ENCODE results near the gene LRRC27. TPM values are rescaled to one million over a fixed set of nuclear protein-coding genes. Genes with fewer than 3 reads are reported as not detected.
"Not testable (repeated sequence)": the region's sequence is repeated elsewhere in the genome, so short reads cannot be mapped to it uniquely, and the experiment has no call there.

Gene LRRC27
- polyA plus RNA-seq, 1 experiment, result 10.5 TPM

DNA sequence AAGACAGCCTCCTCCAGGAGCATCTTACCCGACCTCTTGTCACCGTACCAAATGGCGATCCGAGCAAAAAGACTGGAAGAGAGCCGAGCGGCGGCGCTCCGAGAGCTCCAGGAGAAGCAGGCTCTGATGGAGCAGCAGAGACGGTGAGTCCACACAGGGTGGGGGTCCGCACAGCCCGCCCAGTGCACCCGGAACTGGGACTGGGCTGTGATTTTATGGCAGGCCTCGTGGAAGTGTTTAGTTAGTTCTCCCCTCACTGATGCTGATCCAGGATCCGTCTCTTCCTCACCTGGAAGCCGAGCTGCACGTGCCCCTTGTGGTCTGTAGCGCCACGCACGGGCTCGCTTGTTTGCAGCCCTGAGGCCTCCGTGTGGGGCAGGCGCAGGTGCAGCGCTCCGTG is 19.6 kb downstream of the LRRC27 start:
- TF ChIP-seq, protein P1, sequence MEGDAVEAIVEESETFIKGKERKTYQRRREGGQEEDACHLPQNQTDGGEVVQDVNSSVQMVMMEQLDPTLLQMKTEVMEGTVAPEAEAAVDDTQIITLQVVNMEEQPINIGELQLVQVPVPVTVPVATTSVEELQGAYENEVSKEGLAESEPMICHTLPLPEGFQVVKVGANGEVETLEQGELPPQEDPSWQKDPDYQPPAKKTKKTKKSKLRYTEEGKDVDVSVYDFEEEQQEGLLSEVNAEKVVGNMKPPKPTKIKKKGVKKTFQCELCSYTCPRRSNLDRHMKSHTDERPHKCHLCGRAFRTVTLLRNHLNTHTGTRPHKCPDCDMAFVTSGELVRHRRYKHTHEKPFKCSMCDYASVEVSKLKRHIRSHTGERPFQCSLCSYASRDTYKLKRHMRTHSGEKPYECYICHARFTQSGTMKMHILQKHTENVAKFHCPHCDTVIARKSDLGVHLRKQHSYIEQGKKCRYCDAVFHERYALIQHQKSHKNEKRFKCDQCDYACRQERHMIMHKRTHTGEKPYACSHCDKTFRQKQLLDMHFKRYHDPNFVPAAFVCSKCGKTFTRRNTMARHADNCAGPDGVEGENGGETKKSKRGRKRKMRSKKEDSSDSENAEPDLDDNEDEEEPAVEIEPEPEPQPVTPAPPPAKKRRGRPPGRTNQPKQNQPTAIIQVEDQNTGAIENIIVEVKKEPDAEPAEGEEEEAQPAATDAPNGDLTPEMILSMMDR (IDR thresholded peaks at IDR 0.05; ENCODE audit: insufficient read depth, low read depth, low read length), result no peak
- POLR2A ChIA-PET, result no interaction called here
- H3K36me3 ChIP-seq (ENCODE audit: control insufficient read depth, insufficient read depth, low read length), result peaks cover 7% of the 10 kb centered on the region
- CTCF ChIA-PET, result interaction anchor here (0.6 to 2.7 kb wide), 8 partner anchors 9 to 129 kb away, joined by 3 to 16 read pairs (median 4); no protein-coding TSS in a partner anchor
- no peak overlapping the region for H3K4me3 ChIP-seq (ENCODE audit: low read depth, low read length)
- H3K27me3 ChIP-seq (ENCODE audit: control insufficient read depth, insufficient read depth, low read length), result no peaks in the 10 kb centered on the region
- DNase-seq (ENCODE audit: low read depth), result no peak

DNA sequence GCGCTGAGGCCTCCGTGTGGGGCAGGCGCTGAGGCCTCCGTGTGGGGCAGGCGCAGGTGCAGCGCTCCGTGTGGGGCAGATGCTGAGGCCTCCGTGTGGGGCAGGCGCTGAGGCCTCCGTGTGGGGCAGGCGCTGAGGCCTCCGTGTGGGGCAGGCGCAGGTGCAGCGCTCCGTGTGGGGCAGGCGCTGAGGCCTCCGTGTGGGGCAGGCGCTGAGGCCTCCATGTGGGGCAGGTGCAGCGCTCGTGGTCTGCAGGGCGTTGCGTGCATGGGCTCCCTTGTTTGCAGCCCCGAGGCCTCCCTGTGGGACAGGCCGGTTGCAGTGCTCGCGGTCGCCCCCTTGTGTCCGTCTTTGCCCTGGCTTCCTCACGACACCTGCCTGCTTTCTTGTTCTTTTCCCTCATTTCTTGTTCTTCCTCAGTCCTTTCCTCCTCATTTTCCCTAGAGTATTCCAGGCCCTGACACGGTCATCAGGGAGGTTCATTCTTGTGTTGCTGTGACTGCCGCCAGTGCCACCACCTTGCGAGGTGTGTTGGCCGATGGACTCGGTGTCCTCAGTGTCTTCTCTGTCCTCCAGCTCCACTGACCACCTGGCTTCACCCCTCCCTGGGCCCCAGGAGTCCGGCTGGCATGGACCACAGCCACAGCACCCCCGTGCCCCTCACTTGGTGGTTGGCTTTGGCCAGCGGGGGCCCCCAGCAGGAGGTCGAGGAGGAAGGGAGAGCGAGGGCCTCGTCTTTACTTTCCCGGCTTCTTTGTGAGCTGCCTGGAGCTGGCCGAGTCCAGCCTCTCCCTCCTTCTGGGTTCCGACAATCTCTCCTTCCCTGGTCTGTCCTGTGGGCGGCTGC is 20.7 kb downstream of the LRRC27 start:
- CTCF ChIA-PET, result interaction anchor here (0.8 to 2.3 kb wide), 11 partner anchors 11 to 134 kb away, joined by 3 to 23 read pairs (median 3); no protein-coding TSS in a partner anchor
- H3K4me3 ChIP-seq (ENCODE audit: low read depth, low read length); H3K36me3 ChIP-seq (ENCODE audit: control insufficient read depth, insufficient read depth, low read length); DNase-seq (ENCODE audit: low read depth); H3K27me3 ChIP-seq (ENCODE audit: control insufficient read depth, insufficient read depth, low read length); POLR2A ChIA-PET: not testable (repeated sequence)
- TF ChIP-seq, protein P1 (IDR thresholded peaks at IDR 0.05; ENCODE audit: insufficient read depth, low read depth, low read length), result peak; percentile 84

DNA sequence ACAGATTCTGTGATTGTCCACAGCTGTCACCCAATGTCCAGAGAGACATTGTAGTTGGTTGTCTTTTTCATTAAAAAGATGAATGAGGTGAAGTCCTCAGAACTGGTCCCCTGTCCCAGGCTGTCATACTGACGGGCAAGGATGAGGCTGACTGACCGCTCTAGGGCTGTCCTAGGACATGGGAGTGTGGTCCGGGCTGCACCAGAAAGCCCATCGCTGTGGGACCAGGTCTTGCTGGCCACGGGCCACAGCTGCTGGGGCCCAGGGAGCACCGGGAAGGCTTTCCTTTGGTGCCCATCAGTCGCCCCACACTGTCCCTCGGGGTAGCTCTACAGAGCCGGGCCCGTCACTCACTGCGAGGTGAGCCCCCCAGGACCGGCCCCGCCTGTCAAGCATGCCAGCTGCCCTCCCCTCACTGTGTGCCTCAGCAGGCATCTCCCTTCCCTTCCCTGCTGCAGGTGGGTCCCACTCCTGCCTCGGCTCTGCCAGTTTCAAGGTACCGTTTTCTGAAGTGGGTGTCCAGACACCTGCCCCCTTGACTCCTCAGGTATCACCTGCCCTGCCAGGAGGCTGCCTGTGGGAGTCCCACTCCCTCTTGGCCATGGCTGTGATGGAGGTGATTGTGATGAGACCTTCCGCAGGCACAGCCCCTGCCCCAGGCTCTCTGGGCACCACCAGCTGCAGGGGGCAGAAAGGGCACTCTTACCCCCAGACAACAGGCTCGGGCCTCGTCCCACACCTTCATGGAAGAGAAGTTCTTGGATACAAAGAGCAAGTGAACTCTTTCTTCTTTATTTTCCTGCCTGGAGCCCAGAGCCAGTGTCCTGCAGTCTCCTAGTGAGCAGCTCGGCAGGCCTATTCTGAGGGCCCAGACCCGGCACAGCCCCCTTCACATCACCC is 21.7 kb downstream of the LRRC27 start:
- Histone ChIP-seq H3K4me3 (ENCODE audit: low read depth, low read length) (no peak overlapping the region), H3K27me3 (ENCODE audit: control insufficient read depth, insufficient read depth, low read length) (no peaks in the 10 kb centered on the region), H3K36me3 (ENCODE audit: control insufficient read depth, insufficient read depth, low read length) (peaks cover 5% of the 10 kb centered on the region)
- ChIA-PET CTCF (interaction anchor here (0.7 to 2.3 kb wide), 12 partner anchors 10 to 135 kb away, joined by 3 to 23 read pairs (median 3); no protein-coding TSS in a partner anchor), POLR2A (no interaction called here)
- DNase-seq (ENCODE audit: low read depth), result no peak
- TF ChIP-seq, protein P1 (IDR thresholded peaks at IDR 0.05; ENCODE audit: insufficient read depth, low read depth, low read length), result no peak

DNA sequence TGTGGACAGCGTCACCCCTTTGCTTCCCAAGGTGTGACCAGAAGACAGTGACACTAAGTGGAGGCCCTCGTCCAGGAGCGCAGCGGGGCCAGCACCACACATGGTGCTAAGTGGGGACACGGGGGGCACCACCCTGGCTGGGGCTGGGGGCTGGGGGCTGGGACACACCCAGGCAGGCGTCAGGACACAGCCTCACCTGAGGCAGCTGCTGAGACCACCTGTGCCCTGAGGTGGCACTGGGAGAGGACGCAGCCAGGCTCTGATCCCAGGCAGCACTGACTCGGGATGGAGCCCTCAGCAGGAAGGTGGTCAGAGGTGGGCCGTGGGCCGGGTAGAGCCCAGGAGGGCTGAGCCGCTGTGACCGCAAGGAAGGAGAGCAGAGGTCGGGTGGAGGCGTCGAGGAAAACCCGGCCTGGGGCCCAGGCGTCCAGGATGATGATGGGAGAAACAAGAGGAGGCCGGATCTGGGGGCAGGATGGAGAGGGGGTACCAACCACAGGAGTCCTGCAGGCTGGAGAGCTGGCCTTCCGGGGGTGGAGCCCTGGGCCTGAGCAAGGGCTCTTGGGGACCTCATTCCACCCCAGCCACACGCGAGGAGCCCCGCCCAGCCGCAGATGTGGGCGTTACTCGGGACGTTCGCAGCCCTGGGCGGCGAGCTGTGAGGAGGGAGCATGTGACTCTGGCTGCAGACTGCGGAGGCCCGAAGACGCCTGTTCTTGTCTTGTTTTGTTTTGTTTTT is 22.5 kb downstream of the LRRC27 start:
- DNase-seq (ENCODE audit: low read depth), result no peak
- CTCF ChIA-PET, result interaction anchor here (1.5 to 2.3 kb wide), 3 partner anchors 12 to 129 kb away, joined by 3 to 23 read pairs (median 3); no protein-coding TSS in a partner anchor
- Histone ChIP-seq H3K4me3 (ENCODE audit: low read depth, low read length) (no peak overlapping the region), H3K27me3 (ENCODE audit: control insufficient read depth, insufficient read depth, low read length) (no peaks in the 10 kb centered on the region), H3K36me3 (ENCODE audit: control insufficient read depth, insufficient read depth, low read length) (peaks cover 3% of the 10 kb centered on the region)
- TF ChIP-seq, protein P1 (IDR thresholded peaks at IDR 0.05; ENCODE audit: insufficient read depth, low read depth, low read length), result no peak
- POLR2A ChIA-PET, result no interaction called here
